Inflammatory macrophage (primary cell): ENCODE data around the gene LDAH.

ENCODE experiments used
- DNase-seq, 2 donors: peaks; one replicate each; pipeline ENCODE4 v3.0.0-alpha.2; 2020 to 2022

The LDAH gene

GRCh38 chr2:20678780-20679179, 144.1 kb downstream of the LDAH start:
- no peak for DNase-seq

- DNase-seq = no peak
Measured at GRCh38 chr2:20678086-20678395, 144.9 kb downstream of the LDAH start.

GRCh38 chr2:20677301-20678085, 145.4 kb downstream of the LDAH start:
- no peak for DNase-seq

GRCh38 chr2:20676353-20677215, 146.3 kb downstream of the LDAH start:
- no peak for DNase-seq

GRCh38 chr2:20675701-20676352, 147.1 kb downstream of the LDAH start:
- DNase-seq = no peak

- DNase-seq = no peak
Measured at GRCh38 chr2:20674974-20675679, 147.8 kb downstream of the LDAH start.

- no peak for DNase-seq
Measured at GRCh38 chr2:20674309-20674965, 148.5 kb downstream of the LDAH start.

- no peak for DNase-seq
Measured at GRCh38 chr2:20673686-20674308, 149.1 kb downstream of the LDAH start.

GRCh38 chr2:20672201-20672951, 150.5 kb downstream of the LDAH start:
- no peak for DNase-seq

- DNase-seq = no peak
Measured at GRCh38 chr2:20671736-20672080, 151.2 kb downstream of the LDAH start.

- no peak for DNase-seq
Measured at GRCh38 chr2:20671036-20671735, 151.7 kb downstream of the LDAH start.

GRCh38 chr2:20670315-20671035, 152.4 kb downstream of the LDAH start:
- DNase-seq = no peak

GRCh38 chr2:20669562-20670314, 153.2 kb downstream of the LDAH start:
- no peak for DNase-seq

GRCh38 chr2:20668871-20669475, 153.9 kb downstream of the LDAH start:
- no peak for DNase-seq

- no peak for DNase-seq
Measured at GRCh38 chr2:20668451-20668850, 154.4 kb downstream of the LDAH start.

- DNase-seq = no peak
Measured at GRCh38 chr2:20667531-20668401, 155.1 kb downstream of the LDAH start.

- no peak for DNase-seq
Measured at GRCh38 chr2:20667151-20667530, 155.8 kb downstream of the LDAH start.
